Measurements from ENCODE around the gene GPR141. TPM values are rescaled to one million over a fixed set of nuclear protein-coding genes. Genes with fewer than 3 reads are reported as not detected.

Gene GPR141
- total and polyA plus RNA-seq, 2 donors (not counting 1 experiment from before 2014, with no cell fraction given): not detected

- 91% methylated on average over 1 of the region's 1 CpG for WGBS (ENCODE audit: insufficient coverage)
- no peak overlapping the region for H3K4me3 Mint-ChIP-seq
- peaks cover 5 to 7% of the 10 kb centered on the region in 2 donors for H3K4me1 ChIP-seq (ENCODE audit: control insufficient read depth in 2 of 2, insufficient read depth in 2 of 2, low read length in 2 of 2)
- POLR2A ChIA-PET: no interaction called here
- no peaks in the 10 kb centered on the region for H3K27me3 ChIP-seq (replicated peaks in 1 of 4; ENCODE audit: control extremely low read depth in 1 of 4, control insufficient read depth in 3 of 4, insufficient read depth in 4 of 4, low read length in 3 of 4)
- no peak overlapping the region for H3K27ac Mint-ChIP-seq
- H3K27me3 Mint-ChIP-seq: no peaks in the 10 kb centered on the region
- DNase-seq (no peak), ATAC-seq (ENCODE audit: low read depth) (no peak)
- TF ChIP-seq EZH2 (IDR thresholded peaks at IDR 0.05; ENCODE audit: borderline replicate concordance, insufficient read depth, low read depth, low read length, poor library complexity, severe bottlenecking) (no peak), CTCF (IDR thresholded peaks at IDR 0.05) (no peak)
- H3K9me3 ChIP-seq (ENCODE audit: control extremely low read depth in 1 of 3, control insufficient read depth in 2 of 3, insufficient read depth in 1 of 3, low read length in 2 of 3): peaks cover 0 to under 1% (median 0%) of the 10 kb centered on the region in 3 donors
- no peaks in the 10 kb centered on the region for H3K79me2 ChIP-seq (ENCODE audit: control insufficient read depth, insufficient read depth, low read length)
- no peaks in the 10 kb centered on the region for H3K36me3 ChIP-seq (replicated peaks in 1 of 2; ENCODE audit: control extremely low read depth in 1 of 2, control insufficient read depth in 1 of 2, extremely low read depth in 1 of 2, insufficient read depth in 2 of 2, low read length in 1 of 2)
- peaks cover 3% of the 10 kb centered on the region for H3K9me3 Mint-ChIP-seq (ENCODE audit: insufficient read depth)
- H2AFZ ChIP-seq (ENCODE audit: insufficient read depth, low read depth, low read length, poor library complexity, severe bottlenecking): no peak overlapping the region
- no peak overlapping the region for H3K4me2 ChIP-seq (replicated peaks; ENCODE audit: low read depth, low read length, poor library complexity, severe bottlenecking)
- CTCF ChIA-PET: no interaction called here
- intact Hi-C loops (cut with micrococcal nuclease): no loop called here
- no peaks in the 10 kb centered on the region for H4K20me1 ChIP-seq (ENCODE audit: control insufficient read depth, insufficient read depth, low read length, poor library complexity, severe bottlenecking)
- no peak overlapping the region for H3K4me3 ChIP-seq (ENCODE audit: control extremely low read depth in 1 of 5, extremely low read depth in 1 of 5, insufficient read depth in 1 of 5, low read depth in 2 of 5, low read length in 4 of 5)
- H3K27ac ChIP-seq (ENCODE audit: low read length in 2 of 2): no peak overlapping the region
- H3K9ac ChIP-seq (ENCODE audit: low read length): no peak overlapping the region
- peaks cover 12% of the 10 kb centered on the region for H3K4me1 Mint-ChIP-seq
Measured at GRCh38 chr7:37768611-37769010, 85.0 kb downstream of the GPR141 start.

- no peak overlapping the region for H3K27ac Mint-ChIP-seq
- Histone ChIP-seq H3K79me2 (ENCODE audit: control insufficient read depth, insufficient read depth, low read length) (no peaks in the 10 kb centered on the region), H3K9ac (ENCODE audit: low read length) (no peak overlapping the region), H3K4me2 (replicated peaks; ENCODE audit: low read depth, low read length, poor library complexity, severe bottlenecking) (no peak overlapping the region), H4K20me1 (ENCODE audit: control insufficient read depth, insufficient read depth, low read length, poor library complexity, severe bottlenecking) (no peaks in the 10 kb centered on the region), H3K4me1 (ENCODE audit: control insufficient read depth in 2 of 2, insufficient read depth in 2 of 2, low read length in 2 of 2) (peaks cover 5 to 7% of the 10 kb centered on the region in 2 donors), H3K4me3 (ENCODE audit: control extremely low read depth in 1 of 5, extremely low read depth in 1 of 5, insufficient read depth in 1 of 5, low read depth in 2 of 5, low read length in 4 of 5) (no peak overlapping the region), H3K36me3 (replicated peaks in 1 of 2; ENCODE audit: control extremely low read depth in 1 of 2, control insufficient read depth in 1 of 2, extremely low read depth in 1 of 2, insufficient read depth in 2 of 2, low read length in 1 of 2) (no peaks in the 10 kb centered on the region), H3K27ac (ENCODE audit: low read length in 2 of 2) (no peak overlapping the region), H3K9me3 (ENCODE audit: control extremely low read depth in 1 of 3, control insufficient read depth in 2 of 3, insufficient read depth in 1 of 3, low read length in 2 of 3) (no peaks in the 10 kb centered on the region), H2AFZ (ENCODE audit: insufficient read depth, low read depth, low read length, poor library complexity, severe bottlenecking) (no peak overlapping the region), H3K27me3 (replicated peaks in 1 of 4; ENCODE audit: control extremely low read depth in 1 of 4, control insufficient read depth in 3 of 4, insufficient read depth in 4 of 4, low read length in 3 of 4) (no peaks in the 10 kb centered on the region)
- ATAC-seq (ENCODE audit: low read depth) (no peak), DNase-seq (no peak)
- CTCF ChIA-PET: no interaction called here
- POLR2A ChIA-PET: no interaction called here
- TF ChIP-seq EZH2 (IDR thresholded peaks at IDR 0.05; ENCODE audit: borderline replicate concordance, insufficient read depth, low read depth, low read length, poor library complexity, severe bottlenecking): no peak
- TF ChIP-seq CTCF (IDR thresholded peaks at IDR 0.05): no peak
- no peaks in the 10 kb centered on the region for H3K27me3 Mint-ChIP-seq
- 38% methylated on average over 1 of the region's 1 CpG for WGBS (ENCODE audit: insufficient coverage)
- H3K4me1 Mint-ChIP-seq: peaks cover 12% of the 10 kb centered on the region
- intact Hi-C loops (cut with micrococcal nuclease): no loop called here
- peaks cover 3% of the 10 kb centered on the region for H3K9me3 Mint-ChIP-seq (ENCODE audit: insufficient read depth)
- H3K4me3 Mint-ChIP-seq: no peak overlapping the region
Measured at GRCh38 chr7:37769291-37769690, 85.7 kb downstream of the GPR141 start.

Data from B cell (primary cell).